K562 (cell line): Measurements from ENCODE around the gene GUF1. TPM values are rescaled to one million over a fixed set of nuclear protein-coding genes. Genes with fewer than 3 reads are reported as not detected.

ENCODE experiments used
- BMI1 ChIP-seq: fragments of 150-350 bp; IDR thresholded peaks from 2 replicates; pipeline ENCODE4 v1.6.1; 2014; ENCODE audit warnings: low read length
- CREM ChIP-seq: IDR thresholded peaks from 2 replicates; pipeline ENCODE4 v1.6.1; 2014; ENCODE audit warnings: antibody characterized with exemption, low read depth
- FOSL1 ChIP-seq: fragments of 200-800 bp; sonication (Bioruptor generic); conservative IDR thresholded peaks from 2 replicates; pipeline ENCODE4 v1.6.1; 2016; ENCODE audit warnings: missing genetic modification characterization, missing compliant biosample characterization
- MAZ ChIP-seq, 2 experiments: fragments of 450-650 bp in 1 of 2; sonication (generic) in 1 of 2; formaldehyde crosslinking; IDR thresholded peaks in 1 of 2; conservative IDR thresholded peaks in 1 of 2; 2 replicates each; pipeline versions ENCODE4 v1.4.0 to v1.5.0; 2020; ENCODE audit warnings: mild to moderate bottlenecking in 1 of 2, missing genetic modification reagents in 1 of 2
- MYC ChIP-seq, 2 experiments: fragments of 250-450 bp in 1 of 2; sonication (Bioruptor Pico) in 1 of 2; IDR thresholded peaks; 2 replicates each; pipeline versions ENCODE4 v1.5.1 to v1.6.1; 2012 to 2021; ENCODE audit warnings: low read depth in 2 of 2, borderline replicate concordance in 1 of 2, improper control_type of control experiment in 1 of 2, low read length in 1 of 2, mild to moderate bottlenecking in 1 of 2, moderate library complexity in 1 of 2
- NCOA6 ChIP-seq: fragments of 450-650 bp; IDR thresholded peaks from 2 replicates; pipeline ENCODE4 v1.6.1; 2017; ENCODE audit warnings: mild to moderate bottlenecking
- NRF1 ChIP-seq, 2 experiments: fragments of 450-650 bp; IDR thresholded peaks in 1 of 2; conservative IDR thresholded peaks in 1 of 2; 2 replicates each; pipeline ENCODE4 v1.6.1; 2014; ENCODE audit warnings: mild to moderate bottlenecking in 2 of 2
- PML ChIP-seq: IDR thresholded peaks from 2 replicates; pipeline ENCODE4 v1.6.1; 2012; ENCODE audit warnings: low read length, inconsistent platforms
- POLR2AphosphoS5 ChIP-seq: IDR thresholded peaks from 2 replicates; pipeline ENCODE4 v1.6.1; 2011; ENCODE audit warnings: mild to moderate bottlenecking, low read depth, low read length, moderate library complexity; ENCODE audit not compliant: control insufficient read depth, insufficient read depth
- POLR3G ChIP-seq: IDR thresholded peaks from 2 replicates; pipeline ENCODE4 v1.6.1; 2011; ENCODE audit not compliant: insufficient read length, insufficient replicate concordance; ENCODE audit errors: extremely low read depth
- SREBF2 ChIP-seq: sonication (generic); formaldehyde crosslinking; IDR thresholded peaks from 2 replicates; pipeline ENCODE4 v1.4.0; 2020; ENCODE audit warnings: mild to moderate bottlenecking, missing genetic modification reagents
- ZKSCAN1 ChIP-seq: fragments of 150-350 bp; IDR thresholded peaks from 2 replicates; pipeline ENCODE4 v1.6.1; 2016; ENCODE audit warnings: low read depth, low read length
- ZNF282 ChIP-seq: sonication (generic); formaldehyde crosslinking; IDR thresholded peaks from 2 replicates; pipeline ENCODE4 v1.8.1; 2023; ENCODE audit warnings: missing genetic modification reagents
- polyA plus RNA-seq, 8 experiments: library from polyadenylated mRNA; depleted of rRNA in 4 of 8; stranded (reverse) in 5 of 8; unstranded in 3 of 8; fragments of >200 nt; fragmentation: Nextera tagmentation in 2 of 8; fragmentation: Illumina TruSeq in 1 of 8; extraction: Ambion mirVana in 2 of 8; extraction: Trizol in 1 of 8; gene quantifications; 2 replicates each; pipeline versions ENCODE4 v1.2.1 to v1.2.3, GENCODE V29; 2011 to 2014; ENCODE audit warnings: inconsistent platforms in 1 of 8, missing spikeins in 1 of 8
- total RNA-seq, 7 experiments: library from RNA; depleted of rRNA in 6 of 7; stranded (reverse); fragments of >200 nt in 6 of 7; fragmentation: Illumina TruSeq in 2 of 7; extraction: Trizol in 2 of 7; gene quantifications; 2 replicates each; pipeline versions ENCODE4 v1.2.1 to v1.2.3, GENCODE V29; 2011 to 2021; ENCODE audit warnings: low replicate concordance in 1 of 7
- TF ChIP-seq, protein P1 (sequence below), 3 experiments: IDR thresholded peaks in 2 of 3; conservative IDR thresholded peaks in 1 of 3; 2 replicates each; pipeline ENCODE4 v1.5.1; 2011 to 2012; ENCODE audit warnings: low read length in 3 of 3, mild to moderate bottlenecking in 3 of 3, control low read depth in 2 of 3, improper control_type of control experiment in 1 of 3, inconsistent platforms in 1 of 3, low read depth in 1 of 3, mixed read lengths in 1 of 3, moderate library complexity in 1 of 3; ENCODE audit not compliant: insufficient read depth in 2 of 3
- TF ChIP-seq, protein P2 (sequence below): fragments of 450-650 bp; IDR thresholded peaks from 2 replicates; pipeline ENCODE4 v1.7.0; 2016; ENCODE audit warnings: borderline replicate concordance
- TF ChIP-seq, protein P3 (sequence below): fragments of 450-650 bp; IDR thresholded peaks from 2 replicates; pipeline ENCODE4 v1.6.1; 2016
- TF ChIP-seq, protein P4 (sequence below), 2 experiments: fragments of 450-650 bp in 1 of 2; sonication (generic) in 1 of 2; formaldehyde crosslinking; conservative IDR thresholded peaks; 2 replicates each; pipeline versions ENCODE4 v1.4.0 to v1.8.1; 2020 to 2022; ENCODE audit warnings: mild to moderate bottlenecking in 1 of 2, missing genetic modification reagents in 1 of 2

Gene GUF1
- total and polyA plus RNA-seq, 9 of the 15 experiments (the other 6 are each of a cell fraction or from before 2014, with no cell fraction given) = 8.1 to 47.5 (median 25.0) TPM

DNA sequence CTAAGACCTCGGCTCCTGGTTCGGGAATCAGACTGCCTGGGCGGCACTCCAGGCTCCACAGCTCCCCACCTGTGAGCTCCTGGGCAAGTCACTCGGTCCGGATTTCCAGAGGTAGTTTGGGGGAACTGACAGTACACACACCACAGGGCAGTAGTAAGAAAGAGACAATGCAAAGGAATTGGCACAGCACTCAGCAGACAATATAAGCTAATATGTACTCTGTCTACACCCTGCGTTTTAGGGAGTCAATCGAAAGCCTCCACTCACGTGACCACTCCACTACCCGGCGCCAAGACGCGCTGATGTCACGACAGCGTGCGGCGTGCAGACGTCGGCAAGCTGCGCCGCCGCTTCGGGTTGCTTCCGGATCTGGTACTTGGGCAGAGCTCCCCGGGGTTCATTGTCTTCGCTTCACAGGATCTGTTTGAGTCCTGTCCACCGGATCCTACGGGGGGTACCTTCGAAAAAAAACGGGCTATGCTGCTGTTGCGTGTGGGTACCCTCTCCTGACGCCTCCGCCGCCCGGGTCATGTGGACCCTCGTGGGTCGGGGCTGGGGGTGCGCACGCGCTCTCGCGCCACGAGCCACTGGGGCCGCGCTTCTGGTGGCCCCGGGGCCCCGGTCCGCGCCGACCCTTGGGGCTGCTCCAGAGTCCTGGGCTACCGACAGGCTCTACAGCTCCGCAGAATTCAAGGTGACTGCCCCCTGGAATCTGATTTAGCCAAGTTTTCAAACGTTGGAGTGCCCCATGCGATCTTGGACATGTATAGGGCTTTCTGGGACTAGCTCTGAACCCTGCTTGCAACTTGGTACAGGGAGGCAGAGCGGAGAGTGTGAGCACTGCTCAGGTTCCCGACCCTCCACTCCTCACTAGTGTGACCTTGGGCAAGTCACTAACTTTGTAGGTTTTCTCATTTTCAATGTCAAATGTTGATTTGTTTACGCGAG, at the start of gene GUF1 (continued):
- TF ChIP-seq, protein P1, sequence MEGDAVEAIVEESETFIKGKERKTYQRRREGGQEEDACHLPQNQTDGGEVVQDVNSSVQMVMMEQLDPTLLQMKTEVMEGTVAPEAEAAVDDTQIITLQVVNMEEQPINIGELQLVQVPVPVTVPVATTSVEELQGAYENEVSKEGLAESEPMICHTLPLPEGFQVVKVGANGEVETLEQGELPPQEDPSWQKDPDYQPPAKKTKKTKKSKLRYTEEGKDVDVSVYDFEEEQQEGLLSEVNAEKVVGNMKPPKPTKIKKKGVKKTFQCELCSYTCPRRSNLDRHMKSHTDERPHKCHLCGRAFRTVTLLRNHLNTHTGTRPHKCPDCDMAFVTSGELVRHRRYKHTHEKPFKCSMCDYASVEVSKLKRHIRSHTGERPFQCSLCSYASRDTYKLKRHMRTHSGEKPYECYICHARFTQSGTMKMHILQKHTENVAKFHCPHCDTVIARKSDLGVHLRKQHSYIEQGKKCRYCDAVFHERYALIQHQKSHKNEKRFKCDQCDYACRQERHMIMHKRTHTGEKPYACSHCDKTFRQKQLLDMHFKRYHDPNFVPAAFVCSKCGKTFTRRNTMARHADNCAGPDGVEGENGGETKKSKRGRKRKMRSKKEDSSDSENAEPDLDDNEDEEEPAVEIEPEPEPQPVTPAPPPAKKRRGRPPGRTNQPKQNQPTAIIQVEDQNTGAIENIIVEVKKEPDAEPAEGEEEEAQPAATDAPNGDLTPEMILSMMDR (IDR thresholded peaks at IDR 0.05 in 2 of 3, conservative IDR thresholded peaks at IDR 0.05 in 1 of 3; ENCODE audit: insufficient read depth in 2 of 3, low read depth in 1 of 3, low read length in 3 of 3) = no peak
- TF ChIP-seq, protein P2, sequence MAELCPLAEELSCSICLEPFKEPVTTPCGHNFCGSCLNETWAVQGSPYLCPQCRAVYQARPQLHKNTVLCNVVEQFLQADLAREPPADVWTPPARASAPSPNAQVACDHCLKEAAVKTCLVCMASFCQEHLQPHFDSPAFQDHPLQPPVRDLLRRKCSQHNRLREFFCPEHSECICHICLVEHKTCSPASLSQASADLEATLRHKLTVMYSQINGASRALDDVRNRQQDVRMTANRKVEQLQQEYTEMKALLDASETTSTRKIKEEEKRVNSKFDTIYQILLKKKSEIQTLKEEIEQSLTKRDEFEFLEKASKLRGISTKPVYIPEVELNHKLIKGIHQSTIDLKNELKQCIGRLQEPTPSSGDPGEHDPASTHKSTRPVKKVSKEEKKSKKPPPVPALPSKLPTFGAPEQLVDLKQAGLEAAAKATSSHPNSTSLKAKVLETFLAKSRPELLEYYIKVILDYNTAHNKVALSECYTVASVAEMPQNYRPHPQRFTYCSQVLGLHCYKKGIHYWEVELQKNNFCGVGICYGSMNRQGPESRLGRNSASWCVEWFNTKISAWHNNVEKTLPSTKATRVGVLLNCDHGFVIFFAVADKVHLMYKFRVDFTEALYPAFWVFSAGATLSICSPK = no peak
- TF ChIP-seq ZNF282 (CRISPR knock-in tag) (no peak), NRF1 (conservative IDR thresholded peaks at IDR 0.05 in 1 of 2, IDR thresholded peaks at IDR 0.05 in 1 of 2) (peak; percentile 89 to 91), PML (peak; percentile 68; the same call in 1 of the 2 replicates), SREBF2 (CRISPR knock-in tag) (no peak), POLR3G (no peak), ZKSCAN1 (no peak), MYC (IDR thresholded peaks at IDR 0.05; ENCODE audit: low read depth, low read length) (peak; percentile 95), MYC (CRISPR knock-in tag; IDR thresholded peaks at IDR 0.05; ENCODE audit: borderline replicate concordance, low read depth) (no peak), BMI1 (no peak), FOSL1 (tag) (0 out of 2 replicates have a peak, but pooled peaks have one; percentile 23), CREM (peak; percentile 99), POLR2AphosphoS5 (peak; percentile 83), NCOA6 (peak; percentile 97), MAZ (CRISPR knock-in tag; conservative IDR thresholded peaks at IDR 0.05 in 1 of 2, IDR thresholded peaks at IDR 0.05 in 1 of 2) (peak; percentile 38 to 49; a peak in 2 of 4 replicates)
- TF ChIP-seq, protein P3, sequence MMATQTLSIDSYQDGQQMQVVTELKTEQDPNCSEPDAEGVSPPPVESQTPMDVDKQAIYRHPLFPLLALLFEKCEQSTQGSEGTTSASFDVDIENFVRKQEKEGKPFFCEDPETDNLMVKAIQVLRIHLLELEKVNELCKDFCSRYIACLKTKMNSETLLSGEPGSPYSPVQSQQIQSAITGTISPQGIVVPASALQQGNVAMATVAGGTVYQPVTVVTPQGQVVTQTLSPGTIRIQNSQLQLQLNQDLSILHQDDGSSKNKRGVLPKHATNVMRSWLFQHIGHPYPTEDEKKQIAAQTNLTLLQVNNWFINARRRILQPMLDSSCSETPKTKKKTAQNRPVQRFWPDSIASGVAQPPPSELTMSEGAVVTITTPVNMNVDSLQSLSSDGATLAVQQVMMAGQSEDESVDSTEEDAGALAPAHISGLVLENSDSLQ = 0 out of 2 replicates have a peak, but pooled peaks have one; percentile 52
- TF ChIP-seq, protein P4, sequence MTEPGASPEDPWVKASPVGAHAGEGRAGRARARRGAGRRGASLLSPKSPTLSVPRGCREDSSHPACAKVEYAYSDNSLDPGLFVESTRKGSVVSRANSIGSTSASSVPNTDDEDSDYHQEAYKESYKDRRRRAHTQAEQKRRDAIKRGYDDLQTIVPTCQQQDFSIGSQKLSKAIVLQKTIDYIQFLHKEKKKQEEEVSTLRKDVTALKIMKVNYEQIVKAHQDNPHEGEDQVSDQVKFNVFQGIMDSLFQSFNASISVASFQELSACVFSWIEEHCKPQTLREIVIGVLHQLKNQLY (CRISPR knock-in tag; conservative IDR thresholded peaks at IDR 0.05) = no peak
